Nephron (organoid): Measurements from ENCODE around the gene OGDH.

Experiments used
- H3K27ac Mint-ChIP-seq, 3 experiments: 2 replicates each; pipeline ENCODE4 v1.8.0; 2020; ENCODE audit warnings: mixed read lengths in 3 of 3, mild to moderate bottlenecking in 2 of 3, moderate library complexity in 1 of 3
- H3K27me3 Mint-ChIP-seq: 2 replicates; pipeline ENCODE4 v1.8.0; 2021; ENCODE audit warnings: low read depth, mild to moderate bottlenecking, moderate library complexity, mixed read lengths
- H3K36me3 Mint-ChIP-seq: 2 replicates; pipeline ENCODE4 v1.8.0; 2020; ENCODE audit warnings: low read depth, mixed read lengths
- H3K4me1 Mint-ChIP-seq: 2 replicates; pipeline ENCODE4 v1.8.0; 2020; ENCODE audit warnings: mixed read lengths
- H3K4me3 Mint-ChIP-seq, 3 experiments: 2 replicates each; pipeline ENCODE4 v1.8.0; 2020; ENCODE audit warnings: mild to moderate bottlenecking in 3 of 3, mixed read lengths in 3 of 3, moderate library complexity in 2 of 3
- H3K9me3 Mint-ChIP-seq: 2 replicates; pipeline ENCODE4 v1.8.0; 2020; ENCODE audit warnings: mixed read lengths
- CTCF ChIP-seq, 3 experiments: fragments of 200-600 bp; sonication (generic); IDR thresholded peaks; one replicate each; pipeline ENCODE4 v1.5.0; 2021; ENCODE audit warnings: antibody characterized with exemption in 3 of 3; ENCODE audit not compliant: unreplicated experiment in 3 of 3

Gene OGDH

GRCh38 chr7:44645254-44645653 is 38.8 kb downstream of the OGDH start:
- no peak for TF ChIP-seq CTCF (IDR thresholded peaks at IDR 0.05; ENCODE audit: unreplicated experiment in 3 of 3)
- Mint-ChIP-seq H3K4me1 (peaks cover 28% of the 10 kb centered on the region), H3K27me3 (no peaks in the 10 kb centered on the region), H3K4me3 (no peak overlapping the region), H3K36me3 (peaks cover 4% of the 10 kb centered on the region), H3K27ac (no peak overlapping the region), H3K9me3 (no peaks in the 10 kb centered on the region)

- TF ChIP-seq CTCF (IDR thresholded peaks at IDR 0.05; ENCODE audit: unreplicated experiment in 3 of 3): no peak
- Mint-ChIP-seq H3K9me3 (no peaks in the 10 kb centered on the region), H3K27me3 (no peaks in the 10 kb centered on the region), H3K4me3 (no peak overlapping the region), H3K4me1 (peaks cover 24% of the 10 kb centered on the region), H3K36me3 (peaks cover 9% of the 10 kb centered on the region), H3K27ac (peak overlapping the region in 2 of 3 experiments; percentile 17 to 31)
These were observed 39.3 kb downstream of the OGDH start for GRCh38 chr7:44645696-44646095.

GRCh38 chr7:44646176-44646920 is 39.9 kb downstream of the OGDH start:
- no peak for TF ChIP-seq CTCF (IDR thresholded peaks at IDR 0.05; ENCODE audit: unreplicated experiment in 3 of 3)

GRCh38 chr7:44646921-44647636 is 40.7 kb downstream of the OGDH start:
- Mint-ChIP-seq H3K27me3 (no peaks in the 10 kb centered on the region), H3K4me3 (no peak overlapping the region), H3K36me3 (peaks cover 15% of the 10 kb centered on the region), H3K4me1 (peaks cover 24% of the 10 kb centered on the region), H3K9me3 (no peaks in the 10 kb centered on the region), H3K27ac (peak overlapping the region in 1 of 3 experiments; percentile 88)
- no peak for TF ChIP-seq CTCF (IDR thresholded peaks at IDR 0.05; ENCODE audit: unreplicated experiment in 3 of 3)

More at GRCh38 chr7:44646176-44646920, 39.9 kb downstream of the OGDH start:
- peak overlapping the region; percentile 31 to 88 (median 43) for H3K27ac Mint-ChIP-seq
- no peak overlapping the region for H3K4me3 Mint-ChIP-seq
- H3K4me1 Mint-ChIP-seq: peaks cover 24% of the 10 kb centered on the region
- no peaks in the 10 kb centered on the region for H3K9me3 Mint-ChIP-seq
- no peaks in the 10 kb centered on the region for H3K27me3 Mint-ChIP-seq
- peaks cover 15% of the 10 kb centered on the region for H3K36me3 Mint-ChIP-seq

- Mint-ChIP-seq H3K36me3 (peaks cover 18% of the 10 kb centered on the region), H3K4me3 (no peak overlapping the region), H3K4me1 (peaks cover 24% of the 10 kb centered on the region), H3K9me3 (no peaks in the 10 kb centered on the region), H3K27me3 (no peaks in the 10 kb centered on the region), H3K27ac (peak overlapping the region in 2 of 3 experiments; percentile 41 to 88)
- TF ChIP-seq CTCF (IDR thresholded peaks at IDR 0.05; ENCODE audit: unreplicated experiment in 3 of 3): no peak
These were observed 41.7 kb downstream of the OGDH start for GRCh38 chr7:44647981-44648714.
